Spleen (tissue), 11 donors: ENCODE results near the gene DEFB119. TPM values are rescaled to one million over a fixed set of nuclear protein-coding genes. Genes with fewer than 3 reads are reported as not detected.

Experiments used
- DNase-seq: peaks from one replicate; pipeline ENCODE4 v3.0.0-alpha.2; 2020
- H3K27ac ChIP-seq, 8 donors: fragments of 200-600 bp; sonication (generic) in 7 of 8; 1 replicate in 4 of 8; 2 replicates in 4 of 8; pipeline versions ENCODE4 v1.5.0 to v1.8.0; 2016 to 2021; ENCODE audit warnings: inconsistent platforms in 4 of 8, mild to moderate bottlenecking in 4 of 8, moderate library complexity in 1 of 8
- H3K27me3 ChIP-seq, 7 donors: fragments of 200-600 bp; sonication (generic) in 6 of 7; replicated peaks in 1 of 7; 1 replicate in 4 of 7; 2 replicates in 3 of 7; pipeline versions ENCODE4 v1.5.0 to v1.8.0; 2016 to 2021; ENCODE audit warnings: inconsistent platforms in 3 of 7, mild to moderate bottlenecking in 1 of 7
- H3K36me3 ChIP-seq, 6 donors: fragments of 200-600 bp; sonication (generic) in 5 of 6; 1 replicate in 4 of 6; 2 replicates in 2 of 6; pipeline versions ENCODE4 v1.5.0 to v1.8.0; 2016 to 2021; ENCODE audit warnings: inconsistent platforms in 2 of 6
- H3K4me1 ChIP-seq, 6 donors: fragments of 200-600 bp; sonication (generic) in 5 of 6; 1 replicate in 3 of 6; 2 replicates in 3 of 6; pipeline versions ENCODE4 v1.5.0 to v1.8.0; 2016 to 2021; ENCODE audit warnings: inconsistent platforms in 3 of 6
- H3K4me3 ChIP-seq, 8 donors: fragments of 200-600 bp; sonication (generic) in 7 of 8; 1 replicate in 4 of 8; 2 replicates in 4 of 8; pipeline versions ENCODE4 v1.5.0 to v1.8.0; 2016 to 2021; ENCODE audit warnings: inconsistent platforms in 4 of 8, mild to moderate bottlenecking in 4 of 8, moderate library complexity in 2 of 8
- H3K9me3 ChIP-seq, 8 donors: fragments of 200-600 bp; sonication (generic) in 7 of 8; 1 replicate in 4 of 8; 2 replicates in 4 of 8; pipeline versions ENCODE4 v1.5.0 to v1.8.0; 2016 to 2021; ENCODE audit warnings: inconsistent platforms in 4 of 8
- POLR2A ChIP-seq, 3 donors: fragments of 450-650 bp; IDR thresholded peaks; one replicate each; pipeline ENCODE4 v1.5.1; 2017; ENCODE audit warnings: antibody characterized with exemption in 3 of 3, mild to moderate bottlenecking in 1 of 3
- POLR2AphosphoS5 ChIP-seq, 3 donors: sonication (generic); formaldehyde crosslinking; IDR thresholded peaks; one replicate each; pipeline ENCODE4 v1.5.1; 2017; ENCODE audit warnings: antibody characterized with exemption in 3 of 3
- intact Hi-C: fragments of 100-400 bp; cut with DNase I; formaldehyde crosslinking; loops from one replicate; pipeline ENCODE4 v1.15.0; 2023; ENCODE audit warnings: low total_unique reads
- polyA plus RNA-seq, 3 donors: library from polyadenylated mRNA; stranded (reverse); fragments of 200-250 nt; gene quantifications; one replicate each; pipeline ENCODE4 v1.2.1, GENCODE V29; 2013
- small RNA-seq, 4 donors: library from RNA; depleted of rRNA; stranded (forward); fragments of <200 nt; gene quantifications; one replicate each; pipeline ENCODE3, GENCODE V24; 2016
- total RNA-seq, 7 donors: library from RNA; depleted of rRNA in 3 of 7; stranded (reverse); fragments of >200 nt in 3 of 7; fragmentation: NEBNext Ultra II Directional in 4 of 7; extraction: Animal tissue kit (Norgen Biotek cat#: 25700) in 4 of 7; gene quantifications; one replicate each; pipeline versions ENCODE4 v1.1.0 to v1.2.1, GENCODE V29; 2016 to 2021
- TF ChIP-seq, protein P1 (sequence below), 11 experiments: fragments of 200-600 bp in 7 of 11; fragments of 450-650 bp in 4 of 11; sonication (generic) in 4 of 11; IDR thresholded peaks in 8 of 11; conservative IDR thresholded peaks in 3 of 11; 1 replicate in 7 of 11; 2 replicates in 4 of 11; pipeline versions ENCODE4 v1.4.0 to v1.8.0; 2016 to 2021; ENCODE audit warnings: antibody characterized with exemption in 11 of 11, inconsistent platforms in 4 of 11, mild to moderate bottlenecking in 1 of 11
- donor health status: healthy with polysubstance abuse.
- donor health status: DM: no; HTN: no; CAD: no; lungs with moderate emphysema.
- donor health status: DM: no; HTN: no; CAD: no.
- donor health status: Bipolar disorder and iron deficiency.
- donor health status: healthy.
- donor health status: DM: no; HTN: no; CAD: no.
- donor health status: DM: yes; HTN: yes; CAD: no.

Gene DEFB119
- total and polyA plus RNA-seq, 10 donors, result not detected

DNA sequence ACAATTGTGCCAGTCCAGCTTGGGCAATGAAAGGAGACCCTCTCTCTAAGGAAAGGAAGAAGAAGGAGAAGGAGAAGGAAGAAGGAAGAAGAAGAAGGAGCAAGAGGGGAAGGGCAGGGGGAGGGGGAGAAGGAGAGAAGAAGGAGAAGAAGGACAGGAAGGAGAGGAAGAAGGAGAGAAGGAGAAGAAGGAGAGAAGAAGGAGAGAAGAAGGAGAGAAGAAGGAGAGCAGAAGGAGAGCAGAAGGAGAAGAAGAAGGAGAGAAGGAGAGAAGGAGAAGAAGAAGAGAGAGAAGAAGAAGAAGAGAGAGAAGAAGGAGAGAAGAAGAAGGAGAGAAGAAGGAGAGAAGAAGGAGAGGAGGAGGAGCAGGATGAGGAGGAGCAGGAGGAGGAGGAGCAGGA, 59.5 kb downstream of the DEFB119 start:
- peaks cover 0 to 5% (median 0%) of the 10 kb centered on the region in 7 donors for H3K27me3 ChIP-seq
- H3K27ac ChIP-seq, result no peak overlapping the region
- H3K4me3 ChIP-seq, result no peak overlapping the region
- TF ChIP-seq POLR2A (IDR thresholded peaks at IDR 0.05), result no peak
- no peak for TF ChIP-seq POLR2AphosphoS5 (IDR thresholded peaks at IDR 0.05)
- TF ChIP-seq, protein P1, sequence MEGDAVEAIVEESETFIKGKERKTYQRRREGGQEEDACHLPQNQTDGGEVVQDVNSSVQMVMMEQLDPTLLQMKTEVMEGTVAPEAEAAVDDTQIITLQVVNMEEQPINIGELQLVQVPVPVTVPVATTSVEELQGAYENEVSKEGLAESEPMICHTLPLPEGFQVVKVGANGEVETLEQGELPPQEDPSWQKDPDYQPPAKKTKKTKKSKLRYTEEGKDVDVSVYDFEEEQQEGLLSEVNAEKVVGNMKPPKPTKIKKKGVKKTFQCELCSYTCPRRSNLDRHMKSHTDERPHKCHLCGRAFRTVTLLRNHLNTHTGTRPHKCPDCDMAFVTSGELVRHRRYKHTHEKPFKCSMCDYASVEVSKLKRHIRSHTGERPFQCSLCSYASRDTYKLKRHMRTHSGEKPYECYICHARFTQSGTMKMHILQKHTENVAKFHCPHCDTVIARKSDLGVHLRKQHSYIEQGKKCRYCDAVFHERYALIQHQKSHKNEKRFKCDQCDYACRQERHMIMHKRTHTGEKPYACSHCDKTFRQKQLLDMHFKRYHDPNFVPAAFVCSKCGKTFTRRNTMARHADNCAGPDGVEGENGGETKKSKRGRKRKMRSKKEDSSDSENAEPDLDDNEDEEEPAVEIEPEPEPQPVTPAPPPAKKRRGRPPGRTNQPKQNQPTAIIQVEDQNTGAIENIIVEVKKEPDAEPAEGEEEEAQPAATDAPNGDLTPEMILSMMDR (IDR thresholded peaks at IDR 0.05 in 8 of 11, conservative IDR thresholded peaks at IDR 0.05 in 3 of 11), result no peak
- intact Hi-C loops, result no loop called here
- peaks cover 0 to 29% (median 8%) of the 10 kb centered on the region in 8 donors for H3K9me3 ChIP-seq
- no peak for DNase-seq
- H3K4me1 ChIP-seq, result no peaks in the 10 kb centered on the region
- H3K36me3 ChIP-seq, result no peaks in the 10 kb centered on the region

Small RNAs within 50 kb of the gene (small RNA-seq; reads per million reads assigned to genes)
- gene DEFB117, result 0 reads per million in 4 donors
- 0 reads per million in 4 donors for gene RF00561
- gene RNA5SP480, result 0 reads per million in 4 donors

Other genes starting within 250 kb of the DEFB119 start
- gene DEFB115, start 132.9 kb downstream of the DEFB119 start, total RNA-seq, result not detected
- gene DEFB115, start 132.9 kb downstream of the DEFB119 start, polyA plus RNA-seq, result not detected
- not detected for gene DEFB116, start 82.0 kb downstream of the DEFB119 start, total RNA-seq
- gene DEFB116, start 82.0 kb downstream of the DEFB119 start, polyA plus RNA-seq, result not detected
- gene DEFB118, start 22.0 kb downstream of the DEFB119 start, total RNA-seq, result not detected
- not detected for gene DEFB118, start 22.0 kb downstream of the DEFB119 start, polyA plus RNA-seq
- not detected for gene DEFB121, start 15.6 kb upstream of the DEFB119 start, total RNA-seq
- gene DEFB121, start 15.6 kb upstream of the DEFB119 start, polyA plus RNA-seq, result not detected
- not detected for gene DEFB123, start 50.0 kb upstream of the DEFB119 start, total RNA-seq
- gene DEFB123, start 50.0 kb upstream of the DEFB119 start, polyA plus RNA-seq, result not detected
- gene DEFB124, start 84.5 kb upstream of the DEFB119 start, total RNA-seq, result not detected
- gene DEFB124, start 84.5 kb upstream of the DEFB119 start, polyA plus RNA-seq, result under 1 TPM in 1 of 3 donors, not detected in 2; 0.24 TPM
- gene REM1, start 84.7 kb upstream of the DEFB119 start, total RNA-seq, result 1 to 10 TPM in 6 of 7 donors, under 1 TPM in 1; 0.79 to 8.1 (median 1.7) TPM
- 1 to 10 TPM; 1.2 to 1.6 (median 1.4) TPM for gene REM1, start 84.7 kb upstream of the DEFB119 start, polyA plus RNA-seq
- gene HM13, start 123.9 kb upstream of the DEFB119 start, total RNA-seq, result 100 to 1,000 TPM in 5 of 7 donors, 10 to 100 TPM in 2; 66.7 to 122 (median 104) TPM
- 100 to 1,000 TPM in 1 of 3 donors, 10 to 100 TPM in 2; 62.1 to 105 (median 67.6) TPM for gene HM13, start 123.9 kb upstream of the DEFB119 start, polyA plus RNA-seq
- 100 to 1,000 TPM in 5 of 7 donors, 10 to 100 TPM in 2; 77.1 to 222 (median 124) TPM for gene ID1, start 214.7 kb upstream of the DEFB119 start, total RNA-seq
- 100 to 1,000 TPM in 2 of 3 donors, 10 to 100 TPM in 1; 47.6 to 131 (median 122) TPM for gene ID1, start 214.7 kb upstream of the DEFB119 start, polyA plus RNA-seq
- 1 to 10 TPM in 3 of 7 donors, not detected in 4; 1.1 to 1.5 (median 1.5) TPM for gene COX4I2, start 247.3 kb upstream of the DEFB119 start, total RNA-seq
- 1 to 10 TPM; 1.9 to 4.6 (median 2.0) TPM for gene COX4I2, start 247.3 kb upstream of the DEFB119 start, polyA plus RNA-seq